CD4-positive, alpha-beta T cell (primary cell): ENCODE results near the gene PTGIR. TPM values are rescaled to one million over a fixed set of nuclear protein-coding genes. Genes with fewer than 3 reads are reported as not detected.

Experiments
- ATAC-seq: fragments of 200-7000 bp; cut with Tn5 transposase; one replicate; pipeline ENCODE4 v1.10.0; 2022; ENCODE audit warnings: mild to moderate bottlenecking; ENCODE audit not compliant: poor library complexity
- CTCF ChIA-PET: fragments of 350-600 bp; sonication (Branson Sonifier 250); formaldehyde crosslinking; loops from one replicate; lab custom pipeline; 2021; ENCODE audit warnings: antibody characterized with exemption, inconsistent platforms; lab: Charles Lee
- POLR2A ChIA-PET: fragments of 350-600 bp; sonication (Branson Sonifier 250); formaldehyde crosslinking; loops from one replicate; lab custom pipeline; 2021; ENCODE audit warnings: antibody characterized with exemption, inconsistent platforms; lab: Charles Lee
- DNase-seq, 14 experiments: peaks; one replicate each; pipeline ENCODE4 v3.0.0-alpha.2; 2013 to 2020; ENCODE audit warnings: mixed read lengths in 2 of 14
- H3K27ac ChIP-seq, 2 donors: one replicate each; pipeline versions ENCODE4 v1.5.1 to v1.7.0; 2013; ENCODE audit warnings: low read length in 2 of 2, low read depth in 1 of 2, mild to moderate bottlenecking in 1 of 2
- H3K27me3 ChIP-seq, 2 experiments: 1 replicate in 1 of 2; 2 replicates in 1 of 2; pipeline versions ENCODE4 v1.6.1 to v1.7.0; 2013; ENCODE audit warnings: low read length in 2 of 2, control low read depth in 1 of 2, mild to moderate bottlenecking in 1 of 2, moderate library complexity in 1 of 2; ENCODE audit not compliant: insufficient read depth in 2 of 2, control insufficient read depth in 1 of 2
- H3K36me3 ChIP-seq: one replicate; pipeline ENCODE4 v1.6.1; 2013; ENCODE audit warnings: low read length, control low read depth; ENCODE audit not compliant: insufficient read depth
- H3K4me1 ChIP-seq: one replicate; pipeline ENCODE4 v1.6.1; 2013; ENCODE audit warnings: low read length, control low read depth; ENCODE audit not compliant: insufficient read depth
- H3K4me3 ChIP-seq: one replicate; pipeline ENCODE4 v1.5.1; 2013; ENCODE audit warnings: mild to moderate bottlenecking, low read length, moderate library complexity
- H3K9me3 ChIP-seq, 2 experiments: 1 replicate in 1 of 2; 2 replicates in 1 of 2; pipeline versions ENCODE4 v1.6.1 to v1.7.0; 2013; ENCODE audit warnings: low read length in 2 of 2, mild to moderate bottlenecking in 2 of 2, control low read depth in 1 of 2, moderate library complexity in 1 of 2; ENCODE audit not compliant: control insufficient read depth in 1 of 2, insufficient read depth in 1 of 2
- H3K27ac Mint-ChIP-seq: one replicate; pipeline ENCODE4 v1.8.0; 2020; ENCODE audit warnings: mixed read lengths
- H3K27me3 Mint-ChIP-seq: one replicate; pipeline ENCODE4 v1.8.0; 2021; ENCODE audit warnings: mixed read lengths
- H3K36me3 Mint-ChIP-seq: one replicate; pipeline ENCODE4 v1.8.0; 2021; ENCODE audit warnings: low read depth, mixed read lengths
- H3K4me1 Mint-ChIP-seq: one replicate; pipeline ENCODE4 v1.8.0; 2021; ENCODE audit warnings: low read depth, mixed read lengths
- H3K4me3 Mint-ChIP-seq: one replicate; pipeline ENCODE4 v1.8.0; 2020; ENCODE audit warnings: mild to moderate bottlenecking, mixed read lengths
- H3K9me3 Mint-ChIP-seq: one replicate; pipeline ENCODE4 v1.8.0; 2020; ENCODE audit warnings: mixed read lengths
- intact Hi-C, 2 experiments: fragments of 100-400 bp; cut with DNase I in 1 of 2; cut with micrococcal nuclease in 1 of 2; formaldehyde crosslinking; loops; one replicate each; pipeline versions ENCODE4 v1.15.1 to v1.9.0; 2023 to 2025; cut with DNase I, micrococcal nuclease
- total RNA-seq, 174 experiments: library from RNA in 2 of 174; stranded (reverse) in 2 of 174; gene quantifications; one replicate each; pipeline ENCODE4 v1.2.3 and lab custom pipeline; 2021 to 2026
- TF ChIP-seq, protein P1 (sequence below): fragments of 200-600 bp; IDR thresholded peaks from one replicate; pipeline ENCODE4 v1.8.0; 2022; ENCODE audit warnings: antibody characterized with exemption, mild to moderate bottlenecking

The PTGIR gene
- total RNA-seq, 2 experiments from 2014 or later: 0.87 to 0.96 TPM

DNA sequence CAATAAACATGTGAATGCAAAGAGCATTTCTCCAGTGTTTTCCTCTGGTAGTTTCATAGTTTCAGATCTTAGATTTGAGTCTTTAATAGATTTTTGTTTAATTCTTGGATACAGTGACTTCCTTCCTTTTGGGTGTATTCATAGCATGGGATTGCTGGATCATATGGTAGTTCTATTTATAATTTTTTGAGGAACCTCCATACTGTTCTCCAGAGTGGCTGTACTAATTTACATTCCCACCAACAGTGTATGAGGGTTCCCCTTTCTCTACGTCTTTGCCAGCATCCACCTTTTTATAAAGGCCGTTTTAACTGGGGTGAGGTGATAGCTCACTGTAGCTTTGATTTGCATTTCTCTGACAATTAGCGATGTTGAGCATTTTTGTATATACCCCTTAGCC lies 33.0 kb downstream of the PTGIR start:
- Mint-ChIP-seq H3K9me3 (no peaks in the 10 kb centered on the region), H3K27me3 (no peaks in the 10 kb centered on the region), H3K36me3 (no peaks in the 10 kb centered on the region), H3K4me1 (no peaks in the 10 kb centered on the region), H3K27ac (no peak overlapping the region), H3K4me3 (no peak overlapping the region)
- DNase-seq (no peak), ATAC-seq (no peak)
- Histone ChIP-seq H3K36me3 (no peaks in the 10 kb centered on the region), H3K4me1 (no peaks in the 10 kb centered on the region), H3K4me3 (no peak overlapping the region), H3K27ac (no peak overlapping the region), H3K27me3 (no peaks in the 10 kb centered on the region), H3K9me3 (no peaks in the 10 kb centered on the region)
- intact Hi-C loops: no loop called here
- TF ChIP-seq, protein P1, sequence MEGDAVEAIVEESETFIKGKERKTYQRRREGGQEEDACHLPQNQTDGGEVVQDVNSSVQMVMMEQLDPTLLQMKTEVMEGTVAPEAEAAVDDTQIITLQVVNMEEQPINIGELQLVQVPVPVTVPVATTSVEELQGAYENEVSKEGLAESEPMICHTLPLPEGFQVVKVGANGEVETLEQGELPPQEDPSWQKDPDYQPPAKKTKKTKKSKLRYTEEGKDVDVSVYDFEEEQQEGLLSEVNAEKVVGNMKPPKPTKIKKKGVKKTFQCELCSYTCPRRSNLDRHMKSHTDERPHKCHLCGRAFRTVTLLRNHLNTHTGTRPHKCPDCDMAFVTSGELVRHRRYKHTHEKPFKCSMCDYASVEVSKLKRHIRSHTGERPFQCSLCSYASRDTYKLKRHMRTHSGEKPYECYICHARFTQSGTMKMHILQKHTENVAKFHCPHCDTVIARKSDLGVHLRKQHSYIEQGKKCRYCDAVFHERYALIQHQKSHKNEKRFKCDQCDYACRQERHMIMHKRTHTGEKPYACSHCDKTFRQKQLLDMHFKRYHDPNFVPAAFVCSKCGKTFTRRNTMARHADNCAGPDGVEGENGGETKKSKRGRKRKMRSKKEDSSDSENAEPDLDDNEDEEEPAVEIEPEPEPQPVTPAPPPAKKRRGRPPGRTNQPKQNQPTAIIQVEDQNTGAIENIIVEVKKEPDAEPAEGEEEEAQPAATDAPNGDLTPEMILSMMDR: no peak
- ChIA-PET CTCF (no interaction called here), POLR2A (no interaction called here)

DNA sequence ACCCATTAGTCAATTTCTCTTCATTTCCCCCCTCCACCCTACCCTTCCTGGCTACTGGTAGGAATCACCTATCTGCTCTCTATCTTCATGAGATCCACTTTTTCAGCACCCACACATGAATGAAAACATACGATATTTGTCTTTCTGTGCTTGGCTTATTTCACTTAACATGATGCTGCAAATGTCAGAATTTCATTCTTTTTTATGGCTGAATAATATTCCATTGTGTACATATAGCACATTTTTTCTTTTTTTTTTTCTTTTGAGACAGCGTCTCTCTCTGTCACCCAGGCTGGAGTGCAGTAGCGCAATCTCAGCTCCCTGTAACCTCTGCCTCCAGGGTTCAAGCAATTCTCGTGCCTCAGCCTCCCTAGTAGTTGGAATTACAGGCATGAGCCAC lies 33.6 kb downstream of the PTGIR start:
- H3K27me3 ChIP-seq: no peaks in the 10 kb centered on the region
- no peaks in the 10 kb centered on the region for H3K4me1 Mint-ChIP-seq
- H3K9me3 Mint-ChIP-seq: no peaks in the 10 kb centered on the region
- H3K9me3 ChIP-seq: no peaks in the 10 kb centered on the region
- no peak overlapping the region for H3K27ac ChIP-seq
- POLR2A ChIA-PET: no interaction called here
- H3K27me3 Mint-ChIP-seq: no peaks in the 10 kb centered on the region
- no peaks in the 10 kb centered on the region for H3K36me3 ChIP-seq
- ATAC-seq: no peak
- DNase-seq: no peak
- H3K36me3 Mint-ChIP-seq: no peaks in the 10 kb centered on the region
- no peak overlapping the region for H3K4me3 Mint-ChIP-seq
- CTCF ChIA-PET: no interaction called here
- TF ChIP-seq, protein P1: no peak
- no peaks in the 10 kb centered on the region for H3K4me1 ChIP-seq
- H3K27ac Mint-ChIP-seq: no peak overlapping the region
- no peak overlapping the region for H3K4me3 ChIP-seq
- intact Hi-C loops: no loop called here

DNA sequence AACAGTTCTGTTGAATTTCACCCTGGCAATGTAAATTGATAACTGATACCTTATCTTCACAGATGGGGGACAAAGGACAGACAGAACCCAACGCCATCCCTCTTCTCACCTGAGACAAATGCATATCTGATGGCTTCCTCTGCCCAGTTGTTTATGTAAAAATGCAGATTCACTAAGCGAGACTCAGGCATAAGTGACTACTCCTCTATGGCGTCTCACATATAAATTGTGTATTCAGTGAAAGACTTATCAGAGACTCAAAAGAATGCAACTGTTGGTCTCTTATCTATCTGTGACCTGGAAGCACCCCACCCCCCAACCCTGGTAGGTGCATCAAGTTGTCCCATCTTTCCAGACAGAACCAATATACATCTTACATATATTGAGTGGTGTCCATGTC lies 37.0 kb downstream of the PTGIR start:
- CTCF ChIA-PET: no interaction called here

More for the DNA sequence above, 37.0 kb downstream of the PTGIR start:
- Mint-ChIP-seq H3K4me3 (no peak overlapping the region), H3K9me3 (no peaks in the 10 kb centered on the region), H3K27me3 (no peaks in the 10 kb centered on the region), H3K27ac (no peak overlapping the region), H3K36me3 (no peaks in the 10 kb centered on the region), H3K4me1 (peaks cover 8% of the 10 kb centered on the region)
- no peak overlapping the region for H3K4me3 ChIP-seq
- H3K4me1 ChIP-seq: no peaks in the 10 kb centered on the region
- no peaks in the 10 kb centered on the region for H3K27me3 ChIP-seq
- ATAC-seq: no peak
- H3K36me3 ChIP-seq: no peaks in the 10 kb centered on the region
- TF ChIP-seq, protein P1: no peak
- DNase-seq: no peak
- no peaks in the 10 kb centered on the region for H3K9me3 ChIP-seq
- H3K27ac ChIP-seq: no peak overlapping the region
- intact Hi-C loops: loop anchor here in 1 of 2 experiments (5.0 kb wide), 1 partner anchor 889 kb away; no protein-coding TSS in a partner anchor
- POLR2A ChIA-PET: interaction anchor here (1.5 kb wide), 1 partner anchor 13 kb away, joined by 3 read pairs; the partner anchor contains the start of gene CALM3
